ENCODE results near the gene PDE4D. TPM values are rescaled to one million over a fixed set of nuclear protein-coding genes. Genes with fewer than 3 reads are reported as not detected.

The PDE4D gene
- total RNA-seq, 2 experiments from 2014 or later, result 0.50 to 0.51 TPM

DNA sequence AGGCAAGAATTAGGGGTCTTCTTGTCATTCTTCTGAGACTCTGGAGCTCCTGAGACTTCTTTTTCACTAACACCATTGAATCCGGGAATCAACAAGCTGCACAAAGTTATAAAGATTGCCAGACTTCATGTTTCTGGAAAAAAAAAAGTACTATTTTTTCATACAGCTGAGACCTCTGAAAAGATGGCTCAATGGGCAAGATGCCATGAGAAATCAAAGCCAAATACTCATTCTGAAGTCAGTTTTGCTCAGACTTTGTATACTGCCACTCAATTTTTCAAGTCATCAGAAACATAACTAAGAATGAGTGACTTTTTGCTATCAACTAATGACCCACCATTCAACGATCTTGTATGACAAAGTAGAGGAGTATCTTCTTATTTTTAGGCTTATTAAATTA lies 798.7 kb downstream of the PDE4D start:
- H3K4me1 ChIP-seq (ENCODE audit: insufficient read depth, low read length, poor library complexity, severe bottlenecking), result no peaks in the 10 kb centered on the region
- H3K4me3 ChIP-seq (ENCODE audit: low read depth, low read length, poor library complexity, severe bottlenecking), result no peak overlapping the region
- intact Hi-C loops (cut with micrococcal nuclease; ENCODE audit: unreplicated experiment), result no loop called here
- no peak overlapping the region for H3K4me2 ChIP-seq (ENCODE audit: low read length)
- no peak for DNase-seq (ENCODE audit: low spot score)
- no peaks in the 10 kb centered on the region for H3K9me2 ChIP-seq (ENCODE audit: insufficient read depth, low read length)
- no TSS peak for BruUV-seq (replicated peaks)
- H3K27ac ChIP-seq (ENCODE audit: low read depth, low read length, poor library complexity, severe bottlenecking), result no peak overlapping the region
- ChIA-PET POLR2A (interaction anchor here (1.4 kb wide), 1 partner anchor 12 kb away, joined by 3 read pairs; no protein-coding TSS in a partner anchor), CTCF (ENCODE audit: unreplicated experiment) (no interaction called here)
- no peaks in the 10 kb centered on the region for H3K9me3 ChIP-seq (ENCODE audit: low read length)
- no peaks in the 10 kb centered on the region for H3K36me3 ChIP-seq (ENCODE audit: insufficient read depth, low read length)
- TF ChIP-seq CTCF (conservative IDR thresholded peaks at IDR 0.05; ENCODE audit: low read length) (no peak), EZH2phosphoT487 (IDR thresholded peaks at IDR 0.05; ENCODE audit: borderline replicate concordance, low read depth, low read length) (no peak)
- no peaks in the 10 kb centered on the region for H4K20me1 ChIP-seq (ENCODE audit: insufficient read depth, low read length)
- H3K79me2 ChIP-seq (ENCODE audit: insufficient read depth, low read depth, low read length), result no peaks in the 10 kb centered on the region
- H2AFZ ChIP-seq (ENCODE audit: low read length), result no peak overlapping the region

- CTCF ChIA-PET (ENCODE audit: unreplicated experiment), result no interaction called here
- Histone ChIP-seq H3K4me3 (ENCODE audit: low read depth, low read length, poor library complexity, severe bottlenecking) (no peak overlapping the region), H3K36me3 (ENCODE audit: insufficient read depth, low read length) (no peaks in the 10 kb centered on the region), H3K4me2 (ENCODE audit: low read length) (no peak overlapping the region), H3K79me2 (ENCODE audit: insufficient read depth, low read depth, low read length) (no peaks in the 10 kb centered on the region), H2AFZ (ENCODE audit: low read length) (no peak overlapping the region), H4K20me1 (ENCODE audit: insufficient read depth, low read length) (no peaks in the 10 kb centered on the region), H3K9me2 (ENCODE audit: insufficient read depth, low read length) (no peaks in the 10 kb centered on the region), H3K27ac (ENCODE audit: low read depth, low read length, poor library complexity, severe bottlenecking) (no peak overlapping the region), H3K9me3 (ENCODE audit: low read length) (no peaks in the 10 kb centered on the region), H3K4me1 (ENCODE audit: insufficient read depth, low read length, poor library complexity, severe bottlenecking) (no peaks in the 10 kb centered on the region)
- TF ChIP-seq CTCF (conservative IDR thresholded peaks at IDR 0.05; ENCODE audit: low read length) (no peak), EZH2phosphoT487 (IDR thresholded peaks at IDR 0.05; ENCODE audit: borderline replicate concordance, low read depth, low read length) (no peak)
- BruUV-seq (replicated peaks), result no TSS peak
- DNase-seq (ENCODE audit: low spot score), result no peak
- intact Hi-C loops (cut with micrococcal nuclease; ENCODE audit: unreplicated experiment), result no loop called here
- POLR2A ChIA-PET, result no interaction called here
Measured at GRCh38 chr5:59093329-59093728, 800.2 kb downstream of the PDE4D start.

DNA sequence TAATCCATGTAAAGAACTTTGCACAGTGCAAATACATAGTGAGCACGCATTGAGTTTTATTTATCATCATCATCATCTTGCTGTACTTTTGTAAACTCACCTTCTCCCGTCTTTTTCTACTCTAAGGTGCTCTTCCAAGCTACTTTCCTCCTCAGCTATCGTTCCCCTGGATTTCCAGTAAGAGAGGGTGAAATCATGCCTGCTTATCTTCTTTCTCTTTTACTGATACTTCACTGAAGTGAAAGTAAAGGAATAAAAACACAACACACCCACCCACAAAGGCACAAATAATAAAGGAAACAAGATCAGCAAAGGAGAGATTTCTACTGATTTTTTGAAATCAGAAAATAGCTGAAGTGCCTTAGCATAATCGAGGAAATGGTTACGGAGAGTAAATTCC lies 800.8 kb downstream of the PDE4D start:
- H3K4me1 ChIP-seq (ENCODE audit: insufficient read depth, low read length, poor library complexity, severe bottlenecking), result no peaks in the 10 kb centered on the region
- ChIA-PET CTCF (ENCODE audit: unreplicated experiment) (no interaction called here), POLR2A (no interaction called here)
- no peak for TF ChIP-seq CTCF (conservative IDR thresholded peaks at IDR 0.05; ENCODE audit: low read length)
- no peak for TF ChIP-seq EZH2phosphoT487 (IDR thresholded peaks at IDR 0.05; ENCODE audit: borderline replicate concordance, low read depth, low read length)
- no peak overlapping the region for H3K4me3 ChIP-seq (ENCODE audit: low read depth, low read length, poor library complexity, severe bottlenecking)
- no peak overlapping the region for H3K27ac ChIP-seq (ENCODE audit: low read depth, low read length, poor library complexity, severe bottlenecking)
- H3K4me2 ChIP-seq (ENCODE audit: low read length), result no peak overlapping the region
- no TSS peak for BruUV-seq (replicated peaks)
- H4K20me1 ChIP-seq (ENCODE audit: insufficient read depth, low read length), result no peaks in the 10 kb centered on the region
- no peaks in the 10 kb centered on the region for H3K9me3 ChIP-seq (ENCODE audit: low read length)
- H3K79me2 ChIP-seq (ENCODE audit: insufficient read depth, low read depth, low read length), result no peaks in the 10 kb centered on the region
- no peaks in the 10 kb centered on the region for H3K9me2 ChIP-seq (ENCODE audit: insufficient read depth, low read length)
- no peak for DNase-seq (ENCODE audit: low spot score)
- no peaks in the 10 kb centered on the region for H3K36me3 ChIP-seq (ENCODE audit: insufficient read depth, low read length)
- no peak overlapping the region for H2AFZ ChIP-seq (ENCODE audit: low read length)
- intact Hi-C loops (cut with micrococcal nuclease; ENCODE audit: unreplicated experiment), result no loop called here
